ENCODE measurements around the gene SARDH.

The SARDH gene

GRCh38 chr9:133671371-133671770 is 66.8 kb downstream of the SARDH start:
- Histone ChIP-seq H3K4me3 (ENCODE audit: low read length, poor library complexity, severe bottlenecking) (no peak overlapping the region), H2AFZ (ENCODE audit: low read length) (no peak overlapping the region), H3F3A (ENCODE audit: low read depth) (no peaks in the 10 kb centered on the region), H3K9ac (ENCODE audit: low read depth, low read length, poor library complexity, severe bottlenecking) (no peak overlapping the region), H3K36me3 (ENCODE audit: insufficient read depth, low read length) (no peaks in the 10 kb centered on the region), H3K27me3 (ENCODE audit: insufficient read depth, low read length, poor library complexity, severe bottlenecking) (no peaks in the 10 kb centered on the region), H3K4me2 (ENCODE audit: low read depth, low read length, poor library complexity, severe bottlenecking) (no peak overlapping the region), H3K4me1 (ENCODE audit: insufficient read depth, low read length, poor library complexity, severe bottlenecking) (peaks cover 5% of the 10 kb centered on the region), H3K9me2 (replicated peaks; ENCODE audit: low read depth, low read length) (no peaks in the 10 kb centered on the region), H4K20me1 (ENCODE audit: insufficient read depth, low read length, poor library complexity, severe bottlenecking) (no peaks in the 10 kb centered on the region), H3K79me2 (ENCODE audit: insufficient read depth, low read length) (no peaks in the 10 kb centered on the region), H3K9me3 (ENCODE audit: insufficient read depth, low read depth, low read length) (no peaks in the 10 kb centered on the region)
- no peak for TF ChIP-seq EZH2phosphoT487 (IDR thresholded peaks at IDR 0.05; ENCODE audit: borderline replicate concordance)
- no peak for TF ChIP-seq CTCF (conservative IDR thresholded peaks at IDR 0.05; ENCODE audit: low read length)

GRCh38 chr9:133670466-133670865 is 67.7 kb downstream of the SARDH start:
- Histone ChIP-seq H3K36me3 (ENCODE audit: insufficient read depth, low read length) (no peaks in the 10 kb centered on the region), H3K4me1 (ENCODE audit: insufficient read depth, low read length, poor library complexity, severe bottlenecking) (no peaks in the 10 kb centered on the region), H3K9ac (ENCODE audit: low read depth, low read length, poor library complexity, severe bottlenecking) (no peak overlapping the region), H4K20me1 (ENCODE audit: insufficient read depth, low read length, poor library complexity, severe bottlenecking) (no peaks in the 10 kb centered on the region), H3F3A (ENCODE audit: low read depth) (no peaks in the 10 kb centered on the region), H2AFZ (ENCODE audit: low read length) (no peak overlapping the region), H3K9me3 (ENCODE audit: insufficient read depth, low read depth, low read length) (no peaks in the 10 kb centered on the region), H3K4me2 (ENCODE audit: low read depth, low read length, poor library complexity, severe bottlenecking) (no peak overlapping the region), H3K27me3 (ENCODE audit: insufficient read depth, low read length, poor library complexity, severe bottlenecking) (no peaks in the 10 kb centered on the region), H3K4me3 (ENCODE audit: low read length, poor library complexity, severe bottlenecking) (no peak overlapping the region), H3K9me2 (replicated peaks; ENCODE audit: low read depth, low read length) (no peaks in the 10 kb centered on the region), H3K79me2 (ENCODE audit: insufficient read depth, low read length) (no peaks in the 10 kb centered on the region)
- TF ChIP-seq EZH2phosphoT487 (IDR thresholded peaks at IDR 0.05; ENCODE audit: borderline replicate concordance): no peak
- no peak for TF ChIP-seq CTCF (conservative IDR thresholded peaks at IDR 0.05; ENCODE audit: low read length)

- TF ChIP-seq CTCF (conservative IDR thresholded peaks at IDR 0.05; ENCODE audit: low read length): no peak
- TF ChIP-seq EZH2phosphoT487 (IDR thresholded peaks at IDR 0.05; ENCODE audit: borderline replicate concordance): no peak
- no peaks in the 10 kb centered on the region for H3K27me3 ChIP-seq (ENCODE audit: insufficient read depth, low read length, poor library complexity, severe bottlenecking)
- no peaks in the 10 kb centered on the region for H4K20me1 ChIP-seq (ENCODE audit: insufficient read depth, low read length, poor library complexity, severe bottlenecking)
- no peak overlapping the region for H2AFZ ChIP-seq (ENCODE audit: low read length)
- H3K9me2 ChIP-seq (replicated peaks; ENCODE audit: low read depth, low read length): no peaks in the 10 kb centered on the region
- H3K9ac ChIP-seq (ENCODE audit: low read depth, low read length, poor library complexity, severe bottlenecking): no peak overlapping the region
- no peak overlapping the region for H3K4me2 ChIP-seq (ENCODE audit: low read depth, low read length, poor library complexity, severe bottlenecking)
- no peaks in the 10 kb centered on the region for H3K36me3 ChIP-seq (ENCODE audit: insufficient read depth, low read length)
- H3F3A ChIP-seq (ENCODE audit: low read depth): no peaks in the 10 kb centered on the region
- no peaks in the 10 kb centered on the region for H3K4me1 ChIP-seq (ENCODE audit: insufficient read depth, low read length, poor library complexity, severe bottlenecking)
- no peak overlapping the region for H3K4me3 ChIP-seq (ENCODE audit: low read length, poor library complexity, severe bottlenecking)
- H3K79me2 ChIP-seq (ENCODE audit: insufficient read depth, low read length): no peaks in the 10 kb centered on the region
- H3K9me3 ChIP-seq (ENCODE audit: insufficient read depth, low read depth, low read length): no peaks in the 10 kb centered on the region
Measured at GRCh38 chr9:133669182-133669801, 68.9 kb downstream of the SARDH start.
